Measurements from ENCODE around the gene KLHL12.

KLHL12 gene

DNA sequence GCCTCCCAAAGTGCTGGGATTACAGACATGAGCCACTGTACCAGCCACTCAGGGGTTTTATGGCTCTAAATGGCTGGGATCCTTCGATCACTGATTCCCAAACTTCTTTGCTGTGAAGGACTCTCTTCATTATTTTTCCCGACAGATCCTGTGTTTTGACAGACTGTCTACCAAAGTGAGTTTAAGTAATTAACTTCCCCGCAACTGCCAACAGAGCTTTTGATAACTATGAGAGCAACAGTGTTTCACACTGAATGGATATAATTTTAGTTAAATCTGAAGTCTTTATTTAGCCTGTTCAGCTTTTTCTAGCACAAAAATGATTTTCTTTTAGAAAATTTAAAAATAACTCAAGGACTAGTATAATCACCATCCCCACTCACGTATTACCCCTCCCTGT is 25.5 kb downstream of the KLHL12 start:
- H3K4me3 ChIP-seq = no peak overlapping the region
- no peak overlapping the region for H3K27ac ChIP-seq

DNA sequence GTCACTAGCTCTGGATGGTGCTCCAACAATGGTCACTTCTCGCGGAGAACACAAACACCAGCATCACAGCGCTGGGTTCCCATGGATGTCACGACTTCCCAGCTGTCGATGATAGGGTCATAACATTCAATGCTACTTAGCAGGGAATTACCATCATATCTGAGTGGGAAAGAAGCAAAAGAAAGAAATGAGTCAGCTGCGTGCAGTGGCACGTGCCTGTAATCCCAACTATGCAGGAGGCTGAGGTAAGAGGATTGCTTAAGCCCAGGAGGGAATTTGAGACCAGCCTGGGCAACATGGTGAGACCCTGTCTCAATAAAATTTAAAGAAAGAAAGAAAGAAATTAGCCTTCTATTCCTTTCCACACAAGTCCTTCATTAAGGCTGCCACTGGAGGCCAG is 34.5 kb downstream of the KLHL12 start:
- Histone ChIP-seq H3K4me3 (no peak overlapping the region), H3K27ac (no peak overlapping the region)

DNA sequence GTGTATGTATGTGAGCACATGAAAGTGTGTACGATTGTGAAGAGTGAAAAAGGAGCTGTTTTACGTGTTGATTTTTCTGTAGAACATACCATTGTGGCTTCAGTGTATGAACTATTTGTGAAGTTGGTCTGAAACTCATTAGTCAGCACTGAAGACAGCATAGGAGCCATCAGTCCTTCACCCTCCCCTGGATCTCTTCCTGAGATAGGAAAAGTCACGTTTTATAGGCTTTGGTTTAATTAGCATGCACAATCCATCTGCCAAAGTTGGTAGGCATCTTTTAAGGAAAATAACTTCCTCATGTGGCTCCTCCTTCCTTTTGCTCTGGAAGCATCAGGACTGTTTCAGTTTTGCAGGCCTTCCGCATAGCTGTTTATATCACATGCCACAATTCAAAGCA is 36.6 kb downstream of the KLHL12 start:
- no peak overlapping the region for H3K27ac ChIP-seq
- H3K4me3 ChIP-seq = no peak overlapping the region

- H3K4me3 ChIP-seq = peak within 1 kb of the TSS; percentile 53 to 95 (median 72)
- H3K27ac ChIP-seq = peak within 1 kb of the TSS; percentile 71 to 96 (median 91)
These were observed 38.3 kb downstream of the KLHL12 start, which contains the start of gene RABIF for GRCh38 chr1:202888531-202889360. TSS of gene RABIF (minus strand) at chr1:202889149. CDS start at chr1:202889098, 51 bp downstream.

DNA sequence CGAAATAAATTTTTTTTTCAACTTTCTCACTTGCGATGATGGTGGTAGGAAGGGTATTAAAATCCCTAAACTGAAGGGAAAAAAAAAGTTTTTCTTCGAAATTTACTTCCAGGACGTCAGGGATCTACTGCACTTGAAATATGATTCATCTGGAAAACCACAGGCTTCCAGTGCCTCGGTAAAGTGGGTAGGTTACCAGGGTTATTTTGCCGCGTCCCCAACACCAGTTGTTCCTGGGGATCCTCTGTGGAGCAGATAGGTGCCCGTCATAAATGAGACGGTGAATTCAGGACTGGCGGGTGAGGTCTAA is 38.9 kb downstream of the KLHL12 start:
- Histone ChIP-seq H3K27ac (peak overlapping the region in 20 of 21 experiments; percentile 71 to 96 (median 92)), H3K4me3 (peak overlapping the region; percentile 53 to 95 (median 72))

DNA sequence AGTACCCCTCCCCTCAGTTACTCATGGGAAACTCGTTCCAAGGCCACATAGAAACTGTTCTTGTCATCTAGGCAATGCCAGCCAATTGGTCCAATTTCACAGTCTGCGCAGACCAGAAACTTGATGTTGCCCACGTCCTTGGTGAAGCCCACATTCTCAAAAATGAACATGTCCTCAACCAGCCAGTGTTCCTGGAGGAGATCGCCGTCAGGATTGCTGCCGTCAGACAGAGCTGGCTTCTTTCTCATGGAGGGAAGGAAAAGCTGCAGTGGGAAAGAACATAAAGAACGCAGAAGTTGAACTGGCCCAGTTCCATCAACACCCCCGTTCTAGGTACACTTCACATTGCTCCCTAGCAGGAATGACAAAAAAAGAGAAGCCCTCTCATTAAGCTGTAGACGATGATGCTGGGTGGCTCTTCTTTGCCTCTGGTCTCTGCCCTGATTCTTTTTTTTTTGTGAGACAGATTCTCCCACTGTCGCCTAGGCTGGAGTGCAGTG is 46.0 kb downstream of the KLHL12 start:
- Histone ChIP-seq H3K4me3 (no peak overlapping the region), H3K27ac (no peak overlapping the region)

- H3K4me3 ChIP-seq = no peak overlapping the region
- H3K27ac ChIP-seq = no peak overlapping the region
These were observed 47.0 kb downstream of the KLHL12 start for GRCh38 chr1:202880062-202880461.

GRCh38 chr1:202879128-202879527 is 47.9 kb downstream of the KLHL12 start:
- Histone ChIP-seq H3K4me3 (no peak overlapping the region), H3K27ac (no peak overlapping the region)

DNA sequence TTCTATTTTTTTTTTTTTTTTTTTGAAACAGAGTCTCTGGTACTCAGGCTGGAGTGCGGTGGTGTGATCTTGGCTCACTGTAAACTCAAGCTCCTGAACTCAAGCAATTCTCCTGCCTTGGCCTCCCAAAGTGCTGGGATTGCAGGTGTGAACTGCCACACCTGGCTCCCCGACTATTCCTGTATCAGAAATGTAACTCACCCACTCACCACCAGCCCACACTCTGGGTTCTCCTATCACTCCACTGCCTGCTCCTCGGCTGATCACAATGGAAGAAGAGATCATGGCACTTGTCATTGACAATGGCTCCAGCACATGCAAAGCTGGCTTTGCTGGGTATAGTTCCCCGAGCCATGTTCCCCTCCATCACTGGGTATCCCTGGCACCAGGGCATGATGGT is 54.0 kb downstream of the KLHL12 start:
- Histone ChIP-seq H3K27ac (no peak overlapping the region), H3K4me3 (no peak overlapping the region)

GRCh38 chr1:202871367-202871766 is 55.7 kb downstream of the KLHL12 start:
- no peak overlapping the region for H3K4me3 ChIP-seq
- no peak overlapping the region for H3K27ac ChIP-seq

GRCh38 chr1:202862679-202863560 is 64.1 kb downstream of the KLHL12 start:
- no peak overlapping the region for H3K4me3 ChIP-seq
- H3K27ac ChIP-seq = no peak overlapping the region

DNA sequence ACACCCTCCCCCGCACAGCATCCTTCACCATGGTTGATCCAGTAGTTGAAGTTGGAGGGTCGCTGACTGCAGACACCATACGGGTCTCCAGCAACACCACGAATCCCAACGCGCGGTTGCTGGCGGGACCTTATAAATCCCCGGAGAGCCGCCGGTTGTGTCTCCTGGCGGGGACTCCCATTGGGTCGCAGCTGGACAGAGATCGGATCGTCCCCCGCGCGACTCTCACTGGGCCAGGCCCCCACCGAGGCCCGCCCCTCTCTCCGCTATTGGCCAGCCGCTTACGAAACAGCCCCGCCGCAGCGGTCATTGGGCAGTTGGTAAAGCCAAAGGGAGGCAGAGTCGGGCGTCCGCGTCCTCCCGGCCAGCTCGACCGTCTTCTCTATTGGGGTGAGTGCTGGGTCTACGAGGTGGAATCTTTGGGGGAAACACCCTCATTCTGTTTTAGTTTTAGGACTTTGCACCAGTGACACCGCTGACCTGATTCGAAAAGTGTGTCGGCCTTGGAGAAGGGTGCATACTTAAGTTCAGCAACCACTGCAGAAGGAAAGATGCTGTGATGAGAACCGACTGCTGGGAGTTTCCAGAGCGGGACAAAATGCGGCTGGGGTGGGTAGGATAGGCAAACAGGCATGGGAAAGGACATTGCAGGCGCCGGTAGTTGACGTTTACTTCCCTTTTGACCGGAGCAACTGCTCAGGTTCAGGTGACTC is 65.5 kb downstream of the KLHL12 start:
- peak overlapping the region; percentile 49 to 62 (median 52) for H3K4me3 ChIP-seq

DNA sequence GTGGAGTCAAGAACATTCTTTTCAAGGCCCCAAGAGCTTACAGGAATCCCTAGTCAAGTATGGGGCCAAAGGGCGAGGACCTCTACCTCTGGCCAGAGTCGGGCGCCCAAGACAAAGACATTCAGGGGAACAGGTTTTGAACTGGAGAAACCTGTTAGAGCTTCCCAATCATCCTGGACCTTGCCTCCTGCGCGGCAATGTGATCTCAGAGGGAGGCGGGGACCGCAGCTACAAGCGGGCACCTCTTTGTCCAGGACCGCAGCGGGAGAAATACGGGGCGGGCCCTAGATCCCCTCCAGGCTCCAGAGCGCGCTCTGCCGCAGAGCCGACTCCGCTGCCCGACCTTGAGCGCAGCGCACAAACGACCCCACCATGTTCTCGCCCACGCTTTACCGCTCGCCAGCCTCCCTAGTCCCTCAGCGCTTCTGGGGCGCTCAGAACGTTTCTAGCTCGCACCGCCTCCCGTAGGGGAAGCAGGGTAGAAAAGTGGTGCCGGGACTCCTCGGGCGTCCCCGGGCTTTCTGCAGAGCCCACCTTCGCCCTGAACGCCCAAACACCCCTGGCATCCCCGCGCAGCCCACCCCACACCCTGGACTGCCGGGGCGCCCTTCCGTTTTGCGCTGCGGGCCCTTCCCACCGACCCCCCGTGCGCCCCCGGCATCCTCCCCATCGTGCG is 66.2 kb downstream of the KLHL12 start:
- H3K4me3 ChIP-seq = peak overlapping the region; percentile 49 to 62 (median 52)
- peak overlapping the region in 7 of 21 experiments; percentile 1 to 25 (median 13) for H3K27ac ChIP-seq

More for the DNA sequence above, 65.5 kb downstream of the KLHL12 start:
- peak overlapping the region in 7 of 21 experiments; percentile 1 to 25 (median 13) for H3K27ac ChIP-seq

DNA sequence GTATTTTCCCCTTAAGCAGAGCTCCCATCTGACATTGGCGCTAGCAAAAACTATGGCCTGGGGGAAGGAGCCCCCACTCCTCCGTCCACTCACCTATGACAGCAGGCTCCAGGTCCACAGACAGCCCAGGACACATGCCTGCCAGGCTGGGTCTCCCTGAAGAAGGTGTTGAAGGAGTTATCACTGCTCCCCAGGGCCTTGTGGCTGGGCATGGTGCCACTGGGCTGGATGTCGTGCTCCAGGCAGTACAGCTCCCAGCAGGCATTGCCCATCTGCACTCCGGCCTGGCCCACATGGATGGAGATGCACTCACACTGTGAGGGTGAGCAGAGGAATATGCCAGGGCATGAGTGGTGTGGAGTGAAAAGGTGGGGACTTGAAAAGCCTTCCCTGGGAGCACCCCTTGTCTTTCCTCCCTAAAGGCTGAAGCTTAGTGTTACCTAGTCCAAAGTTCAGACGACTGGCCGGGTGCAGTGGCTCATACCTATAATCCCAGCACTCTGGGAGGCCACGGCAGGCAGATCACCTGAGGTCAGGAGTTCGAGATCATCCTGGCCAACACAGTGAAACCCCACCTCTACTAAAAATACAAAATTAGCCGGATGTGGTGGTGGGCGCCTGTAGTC is 68.1 kb downstream of the KLHL12 start:
- H3K27ac ChIP-seq = peak overlapping the region in 4 of 21 experiments; percentile 7 to 60 (median 26)
- H3K4me3 ChIP-seq = no peak overlapping the region

- H3K27ac ChIP-seq = peak overlapping the region in 3 of 21 experiments; percentile 7 to 29 (median 22)
- H3K4me3 ChIP-seq = no peak overlapping the region
These were observed 68.7 kb downstream of the KLHL12 start for GRCh38 chr1:202858331-202858730.

GRCh38 chr1:202857136-202857610 is 69.9 kb downstream of the KLHL12 start:
- no peak overlapping the region for H3K4me3 ChIP-seq
- H3K27ac ChIP-seq = no peak overlapping the region

DNA sequence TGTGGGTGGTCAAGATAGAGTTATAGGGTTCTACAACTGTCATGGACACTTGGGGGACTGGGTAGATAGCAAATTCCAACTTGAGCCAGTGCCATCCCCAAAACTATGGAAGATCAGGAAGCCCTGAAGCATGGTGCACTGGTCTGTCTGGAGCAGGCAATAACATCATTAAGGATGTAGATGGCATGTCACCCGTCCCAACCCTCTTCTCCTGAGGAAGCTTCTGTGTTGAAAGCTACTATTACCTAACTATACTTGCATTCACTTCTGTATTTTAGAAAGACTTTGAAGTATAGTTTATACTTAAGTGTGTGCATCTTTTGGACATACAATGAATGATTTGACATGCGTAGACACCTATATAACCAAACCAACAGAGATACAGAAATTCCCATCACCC is 71.0 kb downstream of the KLHL12 start:
- H3K27ac ChIP-seq = no peak overlapping the region
- H3K4me3 ChIP-seq = no peak overlapping the region

GRCh38 chr1:202854787-202855186 is 72.2 kb downstream of the KLHL12 start:
- H3K27ac ChIP-seq = no peak overlapping the region
- H3K4me3 ChIP-seq = no peak overlapping the region

Data from skin epidermis (tissue), 12 donors.